Lower leg skin (tissue), 4 donors: ENCODE measurements around the gene TRIM16. TPM values are rescaled to one million over a fixed set of nuclear protein-coding genes. Genes with fewer than 3 reads are reported as not detected.
"Not testable (repeated sequence)": the region's sequence is repeated elsewhere in the genome, so short reads cannot be mapped to it uniquely, and the experiment has no call there.

Source experiments
- DNase-seq, 2 donors: peaks; one replicate each; pipeline ENCODE4 v3.0.0-alpha.2; 2019; ENCODE audit warnings: low spot score in 2 of 2
- H3K4me3 ChIP-seq: fragments of 200-600 bp; sonication (generic); 2 replicates; pipeline ENCODE4 v1.5.1; 2017; ENCODE audit warnings: mild to moderate bottlenecking, low read depth; ENCODE audit not compliant: poor library complexity, severe bottlenecking
- POLR2A ChIP-seq, 2 donors: fragments of 450-650 bp; IDR thresholded peaks; one replicate each; pipeline ENCODE4 v1.6.1; 2016 to 2017; ENCODE audit warnings: antibody characterized with exemption in 2 of 2, mild to moderate bottlenecking in 1 of 2, moderate library complexity in 1 of 2
- WGBS, 2 donors: methylation state at CpG; one replicate each; pipeline ENCODE4 v1.1.5; 2018; 5-methylcytosine and 5-hydroxymethylcytosine counted together
- intact Hi-C: fragments of 100-400 bp; cut with DNase I; formaldehyde crosslinking; loops from one replicate; pipeline ENCODE4 v1.15.0; 2023; ENCODE audit warnings: low total_unique reads
- total RNA-seq, 4 donors: library from RNA; depleted of rRNA; stranded (reverse); fragments of >200 nt; gene quantifications; one replicate each; pipeline ENCODE4 v1.1.0, GENCODE V29; 2016
- TF ChIP-seq, protein P1 (sequence below), 3 donors: fragments of 450-650 bp; IDR thresholded peaks; one replicate each; pipeline ENCODE4 v1.5.1; 2016; ENCODE audit warnings: antibody characterized with exemption in 3 of 3, mild to moderate bottlenecking in 3 of 3, moderate library complexity in 2 of 3

TRIM16 gene
- total RNA-seq, 4 donors from 2014 or later: 33.2 to 80.1 (median 48.9) TPM

DNA sequence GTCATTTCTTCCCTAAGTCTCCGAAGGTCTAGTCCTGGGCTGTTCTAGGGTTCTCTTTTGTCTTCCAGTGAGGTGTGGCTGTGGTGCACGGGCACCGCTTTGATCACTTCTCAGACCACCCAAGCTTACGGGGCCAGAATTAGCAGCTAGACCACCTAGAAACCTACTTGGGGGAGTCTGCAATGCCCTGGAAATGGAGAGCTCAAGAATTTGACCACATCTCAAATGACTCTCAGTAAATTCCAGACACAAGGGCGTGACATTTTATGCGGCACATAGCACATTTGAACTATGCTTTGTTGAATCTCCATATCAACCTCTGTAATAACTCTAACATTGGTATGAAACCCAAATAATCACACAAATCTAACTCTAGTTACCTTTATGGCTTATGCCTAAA lies 24.9 kb downstream of the TRIM16 start:
- no peak for DNase-seq
- 88 to 90% methylated on average over 6 of the region's 6 CpGs for WGBS, 2 donors
- no peak overlapping the region for H3K4me3 ChIP-seq
- TF ChIP-seq, protein P1, sequence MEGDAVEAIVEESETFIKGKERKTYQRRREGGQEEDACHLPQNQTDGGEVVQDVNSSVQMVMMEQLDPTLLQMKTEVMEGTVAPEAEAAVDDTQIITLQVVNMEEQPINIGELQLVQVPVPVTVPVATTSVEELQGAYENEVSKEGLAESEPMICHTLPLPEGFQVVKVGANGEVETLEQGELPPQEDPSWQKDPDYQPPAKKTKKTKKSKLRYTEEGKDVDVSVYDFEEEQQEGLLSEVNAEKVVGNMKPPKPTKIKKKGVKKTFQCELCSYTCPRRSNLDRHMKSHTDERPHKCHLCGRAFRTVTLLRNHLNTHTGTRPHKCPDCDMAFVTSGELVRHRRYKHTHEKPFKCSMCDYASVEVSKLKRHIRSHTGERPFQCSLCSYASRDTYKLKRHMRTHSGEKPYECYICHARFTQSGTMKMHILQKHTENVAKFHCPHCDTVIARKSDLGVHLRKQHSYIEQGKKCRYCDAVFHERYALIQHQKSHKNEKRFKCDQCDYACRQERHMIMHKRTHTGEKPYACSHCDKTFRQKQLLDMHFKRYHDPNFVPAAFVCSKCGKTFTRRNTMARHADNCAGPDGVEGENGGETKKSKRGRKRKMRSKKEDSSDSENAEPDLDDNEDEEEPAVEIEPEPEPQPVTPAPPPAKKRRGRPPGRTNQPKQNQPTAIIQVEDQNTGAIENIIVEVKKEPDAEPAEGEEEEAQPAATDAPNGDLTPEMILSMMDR (IDR thresholded peaks at IDR 0.05): no peak
- TF ChIP-seq POLR2A (IDR thresholded peaks at IDR 0.05): no peak
- intact Hi-C loops: no loop called here

DNA sequence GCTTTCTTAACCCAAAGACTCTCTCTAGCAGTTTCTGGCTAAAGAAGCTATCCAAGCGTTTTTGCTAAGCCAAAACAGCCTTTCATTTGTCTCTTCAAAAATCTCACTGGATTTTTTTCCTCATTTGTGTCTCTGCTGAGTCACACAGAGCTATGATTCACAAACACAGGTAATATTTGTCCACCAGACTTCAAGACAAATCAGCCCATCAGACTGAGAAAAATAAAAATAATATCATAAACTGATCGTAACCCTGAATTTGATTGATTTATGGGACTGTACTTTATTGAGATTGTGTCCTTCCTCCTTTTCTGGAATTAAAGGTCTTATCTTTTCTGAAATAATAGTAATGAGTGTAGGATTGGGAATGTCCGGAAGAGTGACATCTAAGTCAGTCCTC lies 25.8 kb downstream of the TRIM16 start:
- H3K4me3 ChIP-seq: no peak overlapping the region
- TF ChIP-seq POLR2A (IDR thresholded peaks at IDR 0.05): no peak
- TF ChIP-seq, protein P1 (IDR thresholded peaks at IDR 0.05): no peak
- DNase-seq: no peak
- intact Hi-C loops: no loop called here
- WGBS, 2 donors: 70 to 72% methylated on average over 3 of the region's 3 CpGs

DNA sequence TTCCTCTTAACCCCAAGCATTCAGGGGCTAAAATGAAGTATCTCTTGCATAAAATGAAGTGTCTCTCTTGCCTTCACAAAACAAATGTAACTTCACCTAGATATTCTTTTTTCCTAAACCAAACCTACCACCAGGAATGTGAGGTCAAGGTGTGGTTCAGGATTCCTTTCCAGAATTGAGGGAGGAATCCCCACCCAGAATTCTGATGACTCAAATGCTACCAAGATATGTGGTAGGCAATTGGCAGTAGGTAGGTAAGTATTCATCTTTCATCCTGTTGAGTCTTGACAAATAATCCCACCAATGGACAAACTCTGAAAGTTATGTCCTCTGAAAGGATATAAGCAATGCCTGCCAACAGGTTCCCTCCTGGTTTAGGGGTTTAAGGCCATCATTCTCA lies 26.2 kb downstream of the TRIM16 start:
- intact Hi-C loops: no loop called here
- DNase-seq: no peak
- TF ChIP-seq, protein P1 (IDR thresholded peaks at IDR 0.05): no peak
- no peak for TF ChIP-seq POLR2A (IDR thresholded peaks at IDR 0.05)

DNA sequence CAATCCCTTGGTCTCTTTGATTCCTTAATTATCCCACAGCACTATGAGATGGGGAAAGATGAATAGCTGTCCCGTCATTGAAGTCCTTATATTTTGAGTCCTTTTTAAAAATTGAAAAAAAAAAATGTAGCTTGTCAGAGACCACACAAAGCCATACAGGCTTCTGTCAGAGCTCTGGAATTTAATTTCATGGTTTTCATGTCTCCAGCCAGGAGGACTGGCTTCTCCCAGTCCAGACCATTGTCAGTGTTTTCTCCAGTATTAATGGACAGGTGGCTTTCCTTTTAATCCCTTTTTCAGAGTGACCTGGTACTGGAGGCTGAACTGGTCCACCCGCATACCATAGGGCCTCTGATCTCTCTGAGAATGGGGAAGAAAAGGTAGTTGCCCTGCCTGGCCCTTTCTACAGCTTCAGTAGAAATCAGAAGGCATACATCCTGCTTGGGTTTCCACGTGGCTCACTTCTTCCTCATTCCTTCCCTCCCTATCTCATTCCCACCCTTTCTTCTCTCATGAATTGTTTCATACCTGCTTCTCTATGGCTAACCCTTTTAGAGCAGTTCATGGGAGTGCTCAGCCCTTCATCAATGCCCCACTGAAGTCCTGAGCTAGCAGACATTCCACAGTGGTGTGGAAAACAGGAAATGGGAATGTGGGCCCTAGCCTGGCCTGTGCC lies 29.1 kb downstream of the TRIM16 start:
- intact Hi-C loops: no loop called here
- H3K4me3 ChIP-seq: no peak overlapping the region
- TF ChIP-seq POLR2A (IDR thresholded peaks at IDR 0.05): no peak
- TF ChIP-seq, protein P1 (IDR thresholded peaks at IDR 0.05): no peak
- 59 to 69% methylated on average over 3 of the region's 3 CpGs for WGBS, 2 donors
- DNase-seq: peak in 1 of 2 donors; percentile 46

More for the DNA sequence above, 26.2 kb downstream of the TRIM16 start:
- no peak overlapping the region for H3K4me3 ChIP-seq

DNA sequence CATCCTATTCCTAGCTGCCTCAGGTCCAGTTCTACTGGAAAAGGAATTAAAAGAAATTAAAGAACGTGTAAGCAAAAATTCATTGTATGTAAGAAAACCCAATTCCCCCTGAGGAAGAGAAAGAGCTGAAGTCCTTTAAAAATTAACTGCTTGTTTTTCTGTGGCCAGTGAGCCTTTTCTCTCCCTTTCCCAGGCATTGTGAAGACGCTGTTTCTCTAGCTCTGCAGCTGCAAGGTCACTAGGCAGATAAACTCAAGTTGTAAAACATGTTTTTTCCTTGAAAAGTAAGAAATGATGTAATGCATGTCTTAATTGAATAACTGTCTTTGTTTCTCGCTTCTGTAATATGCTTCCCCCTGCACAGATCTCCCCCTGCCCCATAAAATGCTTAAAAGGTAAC lies 29.7 kb downstream of the TRIM16 start:
- H3K4me3 ChIP-seq, intact Hi-C loops, DNase-seq: not testable (repeated sequence)
- 84 to 85% methylated on average over 3 of the region's 3 CpGs for WGBS, 2 donors

DNA sequence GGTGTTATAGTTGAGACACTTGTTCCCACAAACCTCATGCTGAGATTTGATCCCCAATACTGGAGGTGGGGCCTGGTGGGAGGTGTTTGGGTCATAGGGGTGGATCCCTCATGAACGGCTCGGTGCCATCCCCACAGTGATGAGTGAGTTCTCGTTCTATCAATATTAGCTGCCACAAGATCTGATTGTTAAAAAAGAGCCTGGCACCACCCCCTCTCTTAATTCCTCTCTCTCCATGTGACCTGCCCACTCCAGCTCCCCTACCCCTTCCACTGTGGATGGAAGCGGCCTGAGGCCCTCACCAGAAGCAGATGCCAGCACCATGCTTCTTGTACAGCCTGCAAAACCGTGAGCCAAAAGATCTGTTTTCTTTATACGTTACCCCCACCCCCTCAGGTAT lies 31.2 kb downstream of the TRIM16 start:
- intact Hi-C loops: no loop called here
- H3K4me3 ChIP-seq: no peak overlapping the region
- 59 to 76% methylated on average over 6 of the region's 6 CpGs for WGBS, 2 donors

More for the DNA sequence above, 31.2 kb downstream of the TRIM16 start:
- peak in 1 of 2 donors; percentile 70 for DNase-seq
- no peak for TF ChIP-seq POLR2A (IDR thresholded peaks at IDR 0.05)
- TF ChIP-seq, protein P1 (IDR thresholded peaks at IDR 0.05): no peak
